A549 (cell line): ENCODE data around the gene SUPT20H. TPM values are rescaled to one million over a fixed set of nuclear protein-coding genes. Genes with fewer than 3 reads are reported as not detected.

Experiments
- ATAC-seq, 2 experiments: fragments of 200-7000 bp in 1 of 2; fragments of >200 bp in 1 of 2; cut with Nextera tagmentation in 1 of 2; cut with Tn5 transposase in 1 of 2; 3 replicates each; pipeline versions ENCODE4 v1.8.0 to v1.9.1; 2018 to 2020; ENCODE audit warnings: mild to moderate bottlenecking in 1 of 2, moderate library complexity in 1 of 2
- CTCF ChIA-PET: fragments of 300-600 bp; sonication (Branson Sonifier 250); formaldehyde crosslinking; extraction: SDS; loops from one replicate; lab custom pipeline; 2021; ENCODE audit warnings: antibody characterized with exemption, inconsistent platforms; lab: Yijun Ruan, JAX
- POLR2A ChIA-PET: fragments of 350-600 bp; formaldehyde crosslinking; extraction: SDS; loops from one replicate; lab custom pipeline; 2021; ENCODE audit warnings: antibody characterized with exemption, inconsistent platforms; lab: Yijun Ruan, JAX
- DNase-seq, 2 experiments: peaks; one replicate each; pipeline versions ENCODE4 v3.0.0 to v3.0.0-alpha.2; 2011 to 2016; ENCODE audit warnings: low read depth in 1 of 2, low spot score in 1 of 2
- FAIRE-seq: peaks from 2 replicates; lab custom pipeline; 2011; peaks lifted over from hg19 to GRCh38; lab: Jason Lieb, UNC
- H3K27ac ChIP-seq, 2 experiments: fragments of >200 bp; sonication (Bioruptor Twin); formaldehyde crosslinking; 3 replicates each; pipeline ENCODE4 v1.5.1; 2016 to 2017
- H3K4me1 ChIP-seq: fragments of >200 bp; sonication (Bioruptor Twin); formaldehyde crosslinking; 3 replicates; pipeline ENCODE4 v1.6.1; 2016
- H3K4me2 ChIP-seq: fragments of >200 bp; sonication (Bioruptor Twin); formaldehyde crosslinking; 3 replicates; pipeline ENCODE4 v1.6.1; 2016
- H3K4me3 ChIP-seq: fragments of >200 bp; sonication (Bioruptor Twin); formaldehyde crosslinking; 3 replicates; pipeline ENCODE4 v1.5.1; 2016
- H3K9me3 ChIP-seq: fragments of >200 bp; sonication (Bioruptor Twin); formaldehyde crosslinking; 3 replicates; pipeline ENCODE4 v1.6.1; 2016
- BHLHE40 ChIP-seq: IDR thresholded peaks from 2 replicates; pipeline ENCODE4 v1.6.1; 2012; ENCODE audit warnings: low read depth, low read length, inconsistent platforms
- CBX8 ChIP-seq: fragments of 200-600 bp; sonication (generic); IDR thresholded peaks from 2 replicates; pipeline ENCODE4 v1.6.1; 2016
- CTCF ChIP-seq: fragments of >200 bp; sonication (Bioruptor Twin); formaldehyde crosslinking; IDR thresholded peaks from 3 replicates; pipeline ENCODE4 v1.5.1; 2016
- EP300 ChIP-seq, 2 experiments: fragments of >200 bp; sonication (Bioruptor Twin); formaldehyde crosslinking; IDR thresholded peaks; 2 replicates in 1 of 2; 3 replicates in 1 of 2; pipeline ENCODE4 v1.6.1; 2016 to 2017
- KDM1A ChIP-seq: fragments of 200-600 bp; sonication (generic); IDR thresholded peaks from 2 replicates; pipeline ENCODE4 v1.6.1; 2016; ENCODE audit warnings: low read depth, mild to moderate bottlenecking
- MYC ChIP-seq: IDR thresholded peaks from 2 replicates; pipeline ENCODE4 v1.6.1; 2012; ENCODE audit warnings: mild to moderate bottlenecking, inconsistent platforms, low read length, improper control_type of control experiment, borderline replicate concordance
- NR3C1 ChIP-seq: fragments of >200 bp; sonication (Bioruptor Twin); formaldehyde crosslinking; IDR thresholded peaks from 3 replicates; pipeline ENCODE4 v1.6.1; 2017
- POLR2A ChIP-seq: IDR thresholded peaks from 2 replicates; pipeline ENCODE4 v1.6.1; 2012; ENCODE audit warnings: mild to moderate bottlenecking, low read length
- POLR2AphosphoS2 ChIP-seq: conservative IDR thresholded peaks from 2 replicates; pipeline ENCODE4 v1.6.1; 2012; ENCODE audit warnings: low read length, improper control_type of control experiment, inconsistent platforms
- RAD21 ChIP-seq, 2 experiments: fragments of >200 bp in 1 of 2; sonication (Bioruptor Twin) in 1 of 2; formaldehyde crosslinking in 1 of 2; IDR thresholded peaks in 1 of 2; conservative IDR thresholded peaks in 1 of 2; 2 replicates in 1 of 2; 3 replicates in 1 of 2; pipeline ENCODE4 v1.6.1; 2012 to 2018; ENCODE audit warnings: inconsistent platforms in 1 of 2
- RFX5 ChIP-seq: fragments of 450-650 bp; IDR thresholded peaks from 2 replicates; pipeline ENCODE4 v1.7.1; 2014; ENCODE audit warnings: antibody characterized with exemption, mild to moderate bottlenecking, moderate library complexity
- SMC3 ChIP-seq: fragments of >200 bp; sonication (Bioruptor Twin); formaldehyde crosslinking; IDR thresholded peaks from 3 replicates; pipeline ENCODE4 v1.6.1; 2018; ENCODE audit warnings: inconsistent platforms
- WGBS: methylation state at CpG from one replicate; pipeline ENCODE4 v1.1.6; 2017; ENCODE audit errors: missing lambda C conversion rate; 5-methylcytosine and 5-hydroxymethylcytosine counted together
- polyA plus RNA-seq, 4 experiments: library from polyadenylated mRNA; depleted of rRNA in 3 of 4; stranded (reverse); fragments of >200 nt; fragmentation: RNase III in 1 of 4; extraction: RNeasy Plus Mini Kit Qiagen cat#74134 plus additional on column Dnase treatment in 1 of 4; gene quantifications; 2 replicates in 3 of 4; 3 replicates in 1 of 4; pipeline ENCODE4 v1.2.3, GENCODE V29; 2011 to 2017
- TF ChIP-seq, protein P1 (sequence below): fragments of >200 bp; sonication (Bioruptor Twin); formaldehyde crosslinking; IDR thresholded peaks from 3 replicates; pipeline ENCODE4 v1.6.1; 2016

SUPT20H gene
- polyA plus RNA-seq, 2 of the 4 experiments (the other 2 are of a cell fraction) = 26.2 to 50.9 TPM

- no peak overlapping the region for H3K27ac ChIP-seq
- no peaks in the 10 kb centered on the region for H3K4me1 ChIP-seq
- no peak for FAIRE-seq
- ATAC-seq = no peak
- no peak overlapping the region for H3K4me3 ChIP-seq
- POLR2A ChIA-PET = no interaction called here
- H3K4me2 ChIP-seq = no peak overlapping the region
- WGBS = 86% methylated on average over 4 of the region's 4 CpGs
- no peaks in the 10 kb centered on the region for H3K9me3 ChIP-seq
- CTCF ChIA-PET = interaction anchor here (0.6 to 4.0 kb wide), 4 partner anchors 10 to 134 kb away, joined by 3 to 23 read pairs (median 3); no protein-coding TSS in a partner anchor
- TF ChIP-seq MYC = no peak
- TF ChIP-seq CBX8 = no peak
- no peak for TF ChIP-seq NR3C1
- DNase-seq = no peak
These were observed 67.1 kb downstream of the SUPT20H start for GRCh38 chr13:36992362-36992761.

- no peak for DNase-seq
- Histone ChIP-seq H3K27ac (no peak overlapping the region), H3K4me1 (no peaks in the 10 kb centered on the region), H3K4me3 (no peak overlapping the region), H3K9me3 (no peaks in the 10 kb centered on the region), H3K4me2 (no peak overlapping the region)
- no peak for ATAC-seq
- FAIRE-seq = no peak
- 100% methylated on average over 2 of the region's 2 CpGs for WGBS
- ChIA-PET CTCF (interaction anchor here (0.6 kb wide), 1 partner anchor 168 kb away, joined by 3 read pairs; the partner anchor contains the start of gene RFXAP), POLR2A (no interaction called here)
- TF ChIP-seq RAD21 (conservative IDR thresholded peaks at IDR 0.05 in 1 of 2, IDR thresholded peaks at IDR 0.05 in 1 of 2) (no peak), POLR2AphosphoS2 (no peak), KDM1A (no peak), EP300 (IDR thresholded peaks at IDR 0.05) (no peak), CTCF (no peak), POLR2A (no peak), RFX5 (no peak)
- TF ChIP-seq, protein P1, sequence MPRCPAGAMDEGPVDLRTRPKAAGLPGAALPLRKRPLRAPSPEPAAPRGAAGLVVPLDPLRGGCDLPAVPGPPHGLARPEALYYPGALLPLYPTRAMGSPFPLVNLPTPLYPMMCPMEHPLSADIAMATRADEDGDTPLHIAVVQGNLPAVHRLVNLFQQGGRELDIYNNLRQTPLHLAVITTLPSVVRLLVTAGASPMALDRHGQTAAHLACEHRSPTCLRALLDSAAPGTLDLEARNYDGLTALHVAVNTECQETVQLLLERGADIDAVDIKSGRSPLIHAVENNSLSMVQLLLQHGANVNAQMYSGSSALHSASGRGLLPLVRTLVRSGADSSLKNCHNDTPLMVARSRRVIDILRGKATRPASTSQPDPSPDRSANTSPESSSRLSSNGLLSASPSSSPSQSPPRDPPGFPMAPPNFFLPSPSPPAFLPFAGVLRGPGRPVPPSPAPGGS = no peak
These were observed 72.8 kb downstream of the SUPT20H start for GRCh38 chr13:36986462-36987240.

GRCh38 chr13:36981156-36981743 is 78.2 kb downstream of the SUPT20H start:
- DNase-seq = peak in 1 of 2 experiments; percentile 45

More at GRCh38 chr13:36981156-36981743, 78.2 kb downstream of the SUPT20H start:
- no peaks in the 10 kb centered on the region for H3K4me1 ChIP-seq
- H3K4me3 ChIP-seq = no peak overlapping the region
- ATAC-seq (peak in 1 of 2 experiments; percentile 47; a peak in 2 of 6 replicates), FAIRE-seq (peak; percentile 7)
- CTCF ChIA-PET = interaction anchor here (0.7 to 6.5 kb wide), 12 partner anchors 8 to 524 kb away, joined by 3 to 62 read pairs (median 4); partner anchors contain the start of gene ALG5
- TF ChIP-seq RAD21 (conservative IDR thresholded peaks at IDR 0.05 in 1 of 2, IDR thresholded peaks at IDR 0.05 in 1 of 2) (peak; percentile 51 to 53), CTCF (peak; percentile 51), BHLHE40 (no peak), SMC3 (peak; percentile 31; the same call in 1 of the 3 replicates)
- 34% methylated on average over 6 of the region's 6 CpGs for WGBS
- no peak overlapping the region for H3K27ac ChIP-seq
- POLR2A ChIA-PET = interaction anchor here (1.0 kb wide), 1 partner anchor 19 kb away, joined by 3 read pairs; no protein-coding TSS in a partner anchor
- H3K9me3 ChIP-seq = no peaks in the 10 kb centered on the region
- H3K4me2 ChIP-seq = no peak overlapping the region
